ENCODE results near the gene CD24. TPM values are rescaled to one million over a fixed set of nuclear protein-coding genes. Genes with fewer than 3 reads are reported as not detected.

The CD24 gene
- total and polyA plus RNA-seq, 2 donors (not counting 1 experiment from before 2014, with no cell fraction given): 0.17 to 0.69 TPM

DNA sequence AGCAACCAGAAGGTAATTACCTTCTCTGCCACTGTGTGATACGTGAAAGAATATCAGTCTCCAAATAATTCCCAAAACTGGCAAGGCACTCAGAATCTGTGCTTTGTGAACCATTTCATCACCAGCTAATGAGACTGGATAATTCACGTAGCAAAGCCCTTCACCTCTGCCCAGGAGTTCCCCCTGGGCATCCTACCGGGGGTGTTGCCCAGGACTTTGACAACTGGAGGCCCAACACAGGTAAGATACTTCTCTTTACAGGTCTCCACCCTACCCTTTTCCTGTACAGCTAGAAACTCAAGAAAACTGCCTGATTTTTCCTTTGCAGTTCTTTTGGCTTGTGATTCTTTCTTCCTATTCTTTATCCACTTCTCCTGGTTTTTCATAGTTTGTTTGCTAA lies 2.7 kb upstream of the CD24 start:
- no peaks in the 10 kb centered on the region for H4K20me1 ChIP-seq (ENCODE audit: control insufficient read depth, extremely low read depth, insufficient read depth, low read length)
- no peak for TF ChIP-seq EZH2 (IDR thresholded peaks at IDR 0.05; ENCODE audit: low read length, missing control alignments)
- peaks cover 42% of the 10 kb centered on the region for H3K27me3 ChIP-seq (ENCODE audit: control insufficient read depth, insufficient read depth, low read length)
- H3K9me3 ChIP-seq (ENCODE audit: control insufficient read depth, insufficient read depth, low read depth, low read length): no peaks in the 10 kb centered on the region
- no peak for DNase-seq (ENCODE audit: low read depth in 2 of 2)
- H3K4me1 ChIP-seq (ENCODE audit: control insufficient read depth, extremely low read depth, insufficient read depth, low read length): no peaks in the 10 kb centered on the region
- H3K79me2 ChIP-seq (ENCODE audit: control insufficient read depth, insufficient read depth, low read length): no peaks in the 10 kb centered on the region
- no peak overlapping the region for H3K9ac ChIP-seq (ENCODE audit: insufficient read depth, low read length)
- H3K36me3 ChIP-seq (ENCODE audit: control insufficient read depth, insufficient read depth, low read length): no peaks in the 10 kb centered on the region
- H3K27ac ChIP-seq (ENCODE audit: insufficient read depth, low read length): no peak overlapping the region
- no peak overlapping the region for H3K4me3 ChIP-seq (replicated peaks in 1 of 4; ENCODE audit: control extremely low read depth in 1 of 4, insufficient read depth in 1 of 4, low read depth in 3 of 4, low read length in 4 of 4)
- no peak overlapping the region for H3K4me2 ChIP-seq (ENCODE audit: extremely low read depth, insufficient read depth, low read length)
- H2AFZ ChIP-seq (ENCODE audit: low read length): no peak overlapping the region

DNA sequence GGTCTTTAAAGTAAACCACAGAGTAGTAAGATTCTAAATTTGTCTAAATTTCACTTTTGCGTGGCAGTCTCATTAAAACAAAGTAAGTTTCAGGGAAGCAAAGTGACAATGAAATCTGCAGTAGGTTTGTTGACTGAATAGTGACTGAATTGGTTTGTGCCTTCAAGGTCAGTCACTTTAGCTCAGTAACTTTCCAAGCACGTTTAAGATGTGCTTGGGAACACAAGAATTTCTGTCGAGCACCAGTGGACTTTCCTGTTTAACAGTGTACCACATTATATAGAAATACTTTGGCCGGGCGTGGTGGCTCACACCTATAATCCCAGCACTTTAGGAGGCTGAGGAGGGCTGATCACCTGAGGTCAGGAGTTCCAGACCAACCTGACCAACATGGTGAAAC lies 1.7 kb upstream of the CD24 start:
- H2AFZ ChIP-seq (ENCODE audit: low read length): no peak overlapping the region
- H3K9ac ChIP-seq (ENCODE audit: insufficient read depth, low read length): no peak overlapping the region
- no peak overlapping the region for H3K27ac ChIP-seq (ENCODE audit: insufficient read depth, low read length)
- no peak overlapping the region for H3K4me2 ChIP-seq (ENCODE audit: extremely low read depth, insufficient read depth, low read length)
- no peaks in the 10 kb centered on the region for H3K79me2 ChIP-seq (ENCODE audit: control insufficient read depth, insufficient read depth, low read length)
- H3K9me3 ChIP-seq (ENCODE audit: control insufficient read depth, insufficient read depth, low read depth, low read length): no peaks in the 10 kb centered on the region
- no peaks in the 10 kb centered on the region for H3K36me3 ChIP-seq (ENCODE audit: control insufficient read depth, insufficient read depth, low read length)
- no peaks in the 10 kb centered on the region for H3K4me1 ChIP-seq (ENCODE audit: control insufficient read depth, extremely low read depth, insufficient read depth, low read length)
- no peak for DNase-seq (ENCODE audit: low read depth in 2 of 2)
- H3K27me3 ChIP-seq (ENCODE audit: control insufficient read depth, insufficient read depth, low read length): peaks cover 48% of the 10 kb centered on the region
- no peak for TF ChIP-seq EZH2 (IDR thresholded peaks at IDR 0.05; ENCODE audit: low read length, missing control alignments)
- TF ChIP-seq, protein P1, sequence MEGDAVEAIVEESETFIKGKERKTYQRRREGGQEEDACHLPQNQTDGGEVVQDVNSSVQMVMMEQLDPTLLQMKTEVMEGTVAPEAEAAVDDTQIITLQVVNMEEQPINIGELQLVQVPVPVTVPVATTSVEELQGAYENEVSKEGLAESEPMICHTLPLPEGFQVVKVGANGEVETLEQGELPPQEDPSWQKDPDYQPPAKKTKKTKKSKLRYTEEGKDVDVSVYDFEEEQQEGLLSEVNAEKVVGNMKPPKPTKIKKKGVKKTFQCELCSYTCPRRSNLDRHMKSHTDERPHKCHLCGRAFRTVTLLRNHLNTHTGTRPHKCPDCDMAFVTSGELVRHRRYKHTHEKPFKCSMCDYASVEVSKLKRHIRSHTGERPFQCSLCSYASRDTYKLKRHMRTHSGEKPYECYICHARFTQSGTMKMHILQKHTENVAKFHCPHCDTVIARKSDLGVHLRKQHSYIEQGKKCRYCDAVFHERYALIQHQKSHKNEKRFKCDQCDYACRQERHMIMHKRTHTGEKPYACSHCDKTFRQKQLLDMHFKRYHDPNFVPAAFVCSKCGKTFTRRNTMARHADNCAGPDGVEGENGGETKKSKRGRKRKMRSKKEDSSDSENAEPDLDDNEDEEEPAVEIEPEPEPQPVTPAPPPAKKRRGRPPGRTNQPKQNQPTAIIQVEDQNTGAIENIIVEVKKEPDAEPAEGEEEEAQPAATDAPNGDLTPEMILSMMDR (conservative IDR thresholded peaks at IDR 0.05 in 1 of 2, IDR thresholded peaks at IDR 0.05 in 1 of 2; ENCODE audit: low read depth in 1 of 2, low read length in 2 of 2): no peak
- no peaks in the 10 kb centered on the region for H4K20me1 ChIP-seq (ENCODE audit: control insufficient read depth, extremely low read depth, insufficient read depth, low read length)
- H3K4me3 ChIP-seq (replicated peaks in 1 of 4; ENCODE audit: control extremely low read depth in 1 of 4, insufficient read depth in 1 of 4, low read depth in 3 of 4, low read length in 4 of 4): no peak overlapping the region

DNA sequence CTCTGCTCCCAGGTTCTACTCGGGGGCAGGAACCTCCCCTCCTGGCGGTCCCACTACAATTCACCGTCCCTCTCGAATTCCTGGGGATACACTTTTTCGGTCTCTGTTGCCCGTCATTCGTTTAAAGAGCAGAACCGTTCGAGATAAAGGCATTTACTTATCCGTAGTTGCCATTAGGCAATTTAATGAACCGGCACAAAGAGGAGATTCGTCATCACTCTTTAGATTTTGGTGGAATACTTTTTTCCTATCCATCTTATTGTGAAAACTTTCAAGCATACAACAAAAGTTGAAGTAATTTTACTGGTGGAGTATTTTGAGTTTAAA lies 1.2 kb upstream of the CD24 start:
- no peaks in the 10 kb centered on the region for H4K20me1 ChIP-seq (ENCODE audit: control insufficient read depth, extremely low read depth, insufficient read depth, low read length)
- no peaks in the 10 kb centered on the region for H3K36me3 ChIP-seq (ENCODE audit: control insufficient read depth, insufficient read depth, low read length)
- no peaks in the 10 kb centered on the region for H3K79me2 ChIP-seq (ENCODE audit: control insufficient read depth, insufficient read depth, low read length)
- H3K4me3 ChIP-seq (replicated peaks in 1 of 4; ENCODE audit: control extremely low read depth in 1 of 4, insufficient read depth in 1 of 4, low read depth in 3 of 4, low read length in 4 of 4): peak overlapping the region in 1 of 4 experiments; percentile 53
- H3K9me3 ChIP-seq (ENCODE audit: control insufficient read depth, insufficient read depth, low read depth, low read length): no peaks in the 10 kb centered on the region
- H3K27me3 ChIP-seq (ENCODE audit: control insufficient read depth, insufficient read depth, low read length): peaks cover 48% of the 10 kb centered on the region
- H3K4me2 ChIP-seq (ENCODE audit: extremely low read depth, insufficient read depth, low read length): no peak overlapping the region
- no peak overlapping the region for H3K27ac ChIP-seq (ENCODE audit: insufficient read depth, low read length)
- TF ChIP-seq EZH2 (IDR thresholded peaks at IDR 0.05; ENCODE audit: low read length, missing control alignments): no peak
- TF ChIP-seq, protein P1 (conservative IDR thresholded peaks at IDR 0.05 in 1 of 2, IDR thresholded peaks at IDR 0.05 in 1 of 2; ENCODE audit: low read depth in 1 of 2, low read length in 2 of 2): no peak
- peak; percentile 10 to 19 for DNase-seq (ENCODE audit: low read depth in 2 of 2)
- H3K4me1 ChIP-seq (ENCODE audit: control insufficient read depth, extremely low read depth, insufficient read depth, low read length): no peaks in the 10 kb centered on the region
- no peak overlapping the region for H3K9ac ChIP-seq (ENCODE audit: insufficient read depth, low read length)
- no peak overlapping the region for H2AFZ ChIP-seq (ENCODE audit: low read length)

Measured in fibroblast of lung (primary cell).